NCI-H1048 (cell line): ENCODE measurements around the gene MDFIC.

Experiments used
- DNase-seq: peaks from one replicate; lab custom pipeline; 2025; lab: John Stamatoyannopoulos, UW

MDFIC gene

DNA sequence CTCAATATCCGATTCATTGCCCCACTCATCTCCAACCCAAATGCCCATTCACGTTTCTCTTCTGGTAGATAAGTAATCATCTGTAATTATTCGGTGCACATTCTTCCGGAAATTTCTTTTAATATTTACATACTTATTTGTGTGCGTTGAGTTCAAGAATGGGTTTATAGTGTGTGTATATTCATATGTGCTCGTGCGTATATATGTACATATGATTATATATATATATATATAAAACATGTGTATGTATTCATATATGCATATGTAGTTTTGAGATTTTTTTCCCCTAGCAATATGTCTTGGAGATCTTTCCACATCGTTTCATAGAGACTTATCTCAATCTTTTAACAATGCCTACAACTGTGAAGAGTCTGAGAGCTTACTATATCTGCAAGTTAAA lies 118.2 kb downstream of the MDFIC start:
- DNase-seq, result no peak

DNA sequence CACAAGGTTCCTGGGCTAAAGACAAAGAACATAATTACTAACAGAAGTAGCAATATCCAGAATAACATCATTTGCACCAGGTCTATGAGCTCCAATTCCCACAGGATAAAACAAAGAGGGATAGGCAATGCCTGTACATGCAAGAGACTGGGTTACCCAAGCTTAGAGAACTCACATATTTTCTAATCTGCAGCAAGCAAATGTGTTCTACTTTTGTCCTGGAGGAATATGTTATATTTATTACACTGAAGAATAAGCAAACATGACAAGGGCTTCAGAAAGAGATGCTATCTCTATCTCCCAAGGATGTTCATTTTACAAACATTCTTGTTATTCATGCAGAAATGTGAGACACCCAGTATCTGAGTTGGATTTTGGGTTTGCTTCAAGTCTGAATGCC lies 118.6 kb downstream of the MDFIC start:
- no peak for DNase-seq

- DNase-seq, result no peak
Measured at GRCh38 chr7:115042596-115042995, 120.7 kb downstream of the MDFIC start.

- no peak for DNase-seq
Measured at GRCh38 chr7:115043605-115044004, 121.7 kb downstream of the MDFIC start.

- no peak for DNase-seq
Measured at GRCh38 chr7:115044224-115044623, 122.3 kb downstream of the MDFIC start.

- DNase-seq, result no peak
Measured at GRCh38 chr7:115047958-115048720, 126.2 kb downstream of the MDFIC start.

GRCh38 chr7:115052706-115053105 lies 130.8 kb downstream of the MDFIC start:
- DNase-seq, result no peak

DNA sequence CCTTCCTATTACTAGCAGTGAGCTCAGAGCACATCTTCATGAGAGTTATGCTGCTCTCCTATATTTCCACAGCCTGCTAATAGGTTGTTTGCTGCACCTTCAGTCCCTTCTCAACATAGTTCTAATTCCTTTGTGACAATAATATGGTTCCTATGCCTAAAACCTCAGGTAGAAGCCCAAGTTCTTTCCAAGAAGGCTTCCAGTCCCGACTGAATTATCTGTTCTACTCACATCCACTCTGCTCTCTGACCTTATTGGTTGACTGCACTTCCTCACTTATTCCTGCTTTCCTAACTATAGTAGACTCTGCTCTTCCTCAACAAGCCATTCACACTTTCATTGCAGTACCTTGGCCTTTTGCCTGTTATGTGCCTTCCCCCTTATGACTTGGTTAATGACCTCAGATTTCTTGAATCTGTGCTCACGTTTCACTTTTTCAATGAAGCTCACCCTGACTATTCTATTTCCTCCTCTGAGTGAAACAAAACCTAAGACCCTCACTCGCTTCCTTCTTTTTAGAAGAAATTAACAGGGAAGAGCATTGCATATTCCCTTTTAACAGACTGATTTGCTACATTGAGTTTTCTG lies 132.7 kb downstream of the MDFIC start:
- no peak for DNase-seq

DNA sequence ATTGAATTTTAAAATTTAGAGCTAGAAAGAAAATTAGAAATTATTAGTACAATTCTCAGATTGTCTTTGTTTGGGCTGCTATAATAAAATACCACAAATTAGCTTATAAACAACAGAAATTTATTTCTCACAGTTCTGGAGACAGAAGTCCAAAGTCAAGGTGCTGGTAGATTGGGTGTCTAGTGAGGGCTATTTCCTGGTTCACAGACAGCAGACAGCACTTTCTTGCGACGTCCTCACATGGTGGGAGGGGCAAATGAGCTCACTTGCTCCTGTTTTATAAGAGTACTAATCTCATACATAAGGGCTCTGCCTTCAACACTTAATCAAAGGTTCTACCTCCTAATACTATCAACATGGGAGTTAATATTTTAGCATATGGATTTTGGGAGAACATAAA lies 134.1 kb downstream of the MDFIC start:
- DNase-seq, result no peak

DNA sequence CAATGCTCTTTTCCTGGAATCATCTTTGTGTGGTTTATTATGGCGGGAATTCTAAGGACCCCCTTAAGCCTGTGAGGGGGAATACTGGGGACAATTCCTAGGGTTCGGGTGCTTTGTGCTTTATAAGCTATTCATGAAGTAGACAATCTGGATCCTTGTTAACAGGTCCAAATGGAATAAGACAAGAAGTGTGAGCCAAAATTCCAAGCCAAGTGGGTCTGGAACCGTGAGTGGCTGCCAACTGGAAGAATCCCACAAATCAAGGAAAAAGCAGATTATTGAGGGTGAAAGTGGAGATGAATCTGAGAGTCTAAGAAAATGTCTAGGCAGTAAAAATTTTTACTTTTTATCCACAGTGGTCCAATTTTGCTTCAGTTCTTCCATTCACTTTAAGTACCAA lies 136.8 kb downstream of the MDFIC start:
- DNase-seq, result no peak

- DNase-seq, result no peak
Measured at GRCh38 chr7:115059321-115059720, 137.4 kb downstream of the MDFIC start.

DNA sequence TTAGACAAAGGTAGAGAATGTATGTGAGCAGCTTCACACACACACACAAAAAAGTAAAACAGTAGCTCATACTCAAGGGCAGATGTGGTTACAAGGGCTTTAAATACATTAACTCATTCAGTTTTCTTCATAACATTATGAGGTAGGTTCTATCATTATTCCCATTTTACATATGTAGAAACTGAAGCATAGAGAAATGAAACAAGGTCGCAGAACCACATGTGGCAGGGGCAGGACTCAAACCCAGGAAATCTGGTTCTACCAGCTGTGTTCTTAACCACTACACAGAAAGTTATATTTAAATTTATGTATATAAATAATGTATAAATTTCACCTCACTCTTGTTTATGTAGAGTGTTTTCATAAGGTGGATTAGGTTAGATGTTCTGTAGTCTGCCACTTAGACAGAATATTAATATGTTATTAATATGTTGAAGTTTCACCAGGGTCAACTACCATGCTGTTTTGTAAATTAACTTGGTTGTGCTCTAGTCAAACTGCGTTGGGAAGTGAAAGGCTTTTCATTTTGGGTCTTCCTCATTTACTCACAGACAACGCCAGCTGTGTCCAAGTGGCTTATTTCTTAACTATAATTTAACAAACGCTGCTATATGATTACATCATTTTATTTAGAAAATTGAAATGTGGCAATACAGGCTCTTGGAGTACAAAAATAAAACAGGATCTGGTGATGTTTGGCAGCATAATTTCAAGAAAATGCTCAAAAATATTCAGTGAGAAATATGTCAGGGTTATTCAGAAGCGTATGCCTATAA lies 138.4 kb downstream of the MDFIC start:
- DNase-seq, result no peak

DNA sequence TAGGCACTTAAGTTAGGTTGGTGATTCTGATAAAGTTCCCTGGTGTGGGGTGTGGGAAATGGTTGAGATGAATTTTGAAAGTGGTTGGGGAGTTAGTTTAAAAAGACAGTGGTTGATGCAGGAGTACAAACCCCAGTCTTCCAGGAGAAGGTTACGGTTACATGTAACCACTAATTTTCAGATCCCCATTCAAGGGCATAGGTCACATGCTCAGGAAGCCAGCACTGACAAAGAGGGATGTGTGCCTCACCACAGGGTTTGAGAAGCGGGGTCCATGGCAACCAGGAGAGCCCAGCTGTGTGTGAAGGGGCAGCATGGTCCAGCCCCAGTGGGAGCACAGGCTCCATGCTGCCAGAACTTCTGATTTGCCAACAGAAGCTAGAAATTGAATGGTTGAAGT lies 144.2 kb downstream of the MDFIC start:
- no peak for DNase-seq

DNA sequence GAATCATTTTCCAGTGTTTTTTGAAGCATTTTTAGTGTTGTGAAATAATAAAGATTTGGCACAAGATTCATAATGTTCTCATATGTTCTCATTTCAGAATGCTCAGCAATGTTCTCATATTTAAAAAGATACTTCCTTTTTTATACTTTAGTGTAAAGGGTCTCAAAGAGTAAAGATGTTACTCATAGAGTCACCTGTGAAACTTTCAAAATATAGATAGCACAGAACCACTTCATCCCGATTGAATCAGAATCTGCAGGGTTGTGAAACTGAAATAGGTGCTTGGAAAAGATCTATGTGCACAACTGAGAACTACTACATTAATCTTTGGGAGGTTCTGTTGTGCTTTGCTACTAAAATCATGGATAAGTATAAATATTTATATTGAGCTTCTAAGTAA lies 144.7 kb downstream of the MDFIC start:
- no peak for DNase-seq

- no peak for DNase-seq
Measured at GRCh38 chr7:115068220-115068619, 146.3 kb downstream of the MDFIC start.
